ENCODE measurements around the gene HRG.
"Not testable (repeated sequence)": the region's sequence is repeated elsewhere in the genome, so short reads cannot be mapped to it uniquely, and the experiment has no call there.

Gene HRG

DNA sequence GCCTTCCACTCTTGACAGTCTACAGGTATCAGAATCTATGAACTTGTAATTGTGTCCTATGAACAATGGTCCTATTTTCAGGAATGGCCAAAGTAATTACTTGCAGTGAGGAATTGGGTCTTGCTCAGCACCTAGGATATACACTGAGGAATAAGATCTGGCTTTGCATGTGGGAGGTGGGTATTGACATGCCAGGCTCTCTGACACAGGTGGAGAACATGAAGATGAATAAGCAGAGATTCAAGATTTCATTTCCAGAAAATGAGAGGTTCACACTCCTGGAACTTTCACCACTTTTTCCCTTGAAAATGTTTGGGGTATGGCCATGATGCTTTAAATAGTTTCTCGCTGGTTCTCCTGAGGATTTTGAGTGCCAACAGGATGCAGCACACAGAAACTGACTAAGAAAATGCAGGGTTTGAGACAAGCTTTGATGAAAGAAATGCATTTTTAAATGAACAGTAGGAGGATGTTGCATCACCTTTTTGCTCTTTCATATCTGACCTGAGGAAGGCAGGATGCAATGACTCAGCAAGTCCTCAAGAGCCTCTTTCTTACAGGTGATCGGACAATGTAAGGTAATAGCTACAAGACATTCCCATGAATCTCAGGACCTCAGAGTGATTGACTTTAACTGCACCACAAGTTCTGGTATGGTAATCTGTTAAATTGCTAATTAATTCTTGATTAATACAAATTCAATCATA lies 3.7 kb downstream of the HRG start:
- TF ChIP-seq Cebpa-rat (IDR thresholded peaks at IDR 0.05): peak in 3 of 11 experiments; percentile 7 to 18 (median 11); a peak in 1 of 22 replicates
- H3K27me3 ChIP-seq: no peaks in the 10 kb centered on the region
- H3K4me2 ChIP-seq: no peak overlapping the region

DNA sequence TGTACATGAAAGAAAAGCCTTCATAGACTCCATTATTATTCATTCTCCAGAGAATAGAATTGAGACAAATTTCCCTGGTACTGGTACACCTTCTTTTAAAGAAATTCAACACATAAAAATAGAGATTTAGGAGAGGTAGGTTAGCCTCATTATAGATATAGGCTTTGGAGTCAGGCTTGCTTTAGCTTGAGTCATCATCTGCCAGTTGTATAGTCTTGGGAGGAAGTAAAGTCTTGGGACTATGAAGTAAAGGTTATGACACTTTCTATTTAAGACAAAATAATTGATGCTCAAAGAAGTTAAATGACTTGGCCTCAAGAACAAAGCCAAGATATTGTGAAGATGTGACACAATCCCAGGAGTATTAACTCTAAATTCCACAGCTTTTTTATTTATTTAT lies 4.3 kb downstream of the HRG start:
- H3K36me3 ChIP-seq: no peaks in the 10 kb centered on the region
- no peak overlapping the region for H3K4me2 ChIP-seq
- no peaks in the 10 kb centered on the region for H3K9me3 ChIP-seq (replicated peaks in 1 of 11)
- no peak overlapping the region for H3K9ac ChIP-seq
- no peak overlapping the region for H3K4me3 ChIP-seq
- no peak overlapping the region for H3K27ac ChIP-seq
- no peaks in the 10 kb centered on the region for H3K27me3 ChIP-seq
- TF ChIP-seq Cebpa-rat (IDR thresholded peaks at IDR 0.05): no peak
- H4K20me1 ChIP-seq: no peaks in the 10 kb centered on the region
- H3K4me1 ChIP-seq: no peaks in the 10 kb centered on the region

More for the DNA sequence above, 3.7 kb downstream of the HRG start:
- Histone ChIP-seq H3K9me3 (replicated peaks in 1 of 11) (no peaks in the 10 kb centered on the region), H3K36me3 (no peaks in the 10 kb centered on the region), H3K4me1 (no peaks in the 10 kb centered on the region), H3K9ac (no peak overlapping the region), H4K20me1 (no peaks in the 10 kb centered on the region), H3K27ac (no peak overlapping the region), H3K4me3 (no peak overlapping the region)

- no peak overlapping the region for H3K4me3 ChIP-seq
- no peaks in the 10 kb centered on the region for H3K27me3 ChIP-seq
- no peak for TF ChIP-seq Cebpa-rat (IDR thresholded peaks at IDR 0.05)
Measured at GRCh38 chr3:186671051-186671450, 5.2 kb downstream of the HRG start.

DNA sequence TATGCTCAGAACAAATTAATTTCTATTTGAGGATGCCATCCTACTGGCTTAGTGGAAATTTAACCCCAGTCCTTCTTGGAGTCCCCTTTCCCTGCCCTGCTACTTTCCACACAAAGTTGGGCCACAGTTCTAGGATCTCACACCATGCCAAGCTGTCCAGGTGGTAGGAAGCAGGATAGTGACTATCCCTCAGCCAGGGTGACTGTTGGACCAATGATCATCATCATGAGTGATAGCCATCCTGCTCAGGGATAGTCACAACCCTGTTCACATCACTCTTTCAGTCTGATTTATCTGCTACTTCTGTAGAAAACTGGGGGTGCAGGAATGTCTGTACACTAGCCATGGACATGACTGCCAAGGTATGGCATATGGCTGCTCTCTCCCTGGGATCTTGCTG lies 12.8 kb downstream of the HRG start:
- no peak overlapping the region for H3K9ac ChIP-seq
- no peaks in the 10 kb centered on the region for H3K36me3 ChIP-seq
- H3K4me3 ChIP-seq: no peak overlapping the region
- H3K4me1 ChIP-seq: no peaks in the 10 kb centered on the region
- H3K9me3 ChIP-seq (replicated peaks in 1 of 11): 0 out of 22 replicates have a peak, but pooled peaks cover 0 to 3% (median 0%) of the 10 kb centered on the region in 11 experiments
- H4K20me1 ChIP-seq: no peaks in the 10 kb centered on the region
- no peaks in the 10 kb centered on the region for H3K27me3 ChIP-seq
- H3K27ac ChIP-seq: no peak overlapping the region
- TF ChIP-seq Cebpa-rat (IDR thresholded peaks at IDR 0.05): no peak
- no peak overlapping the region for H3K4me2 ChIP-seq

More at GRCh38 chr3:186671051-186671450, 5.2 kb downstream of the HRG start:
- Histone ChIP-seq H3K9ac (no peak overlapping the region), H3K36me3 (no peaks in the 10 kb centered on the region), H4K20me1 (no peaks in the 10 kb centered on the region), H3K9me3 (replicated peaks in 1 of 11) (no peaks in the 10 kb centered on the region), H3K27ac (no peak overlapping the region), H3K4me1 (no peaks in the 10 kb centered on the region), H3K4me2 (no peak overlapping the region)

DNA sequence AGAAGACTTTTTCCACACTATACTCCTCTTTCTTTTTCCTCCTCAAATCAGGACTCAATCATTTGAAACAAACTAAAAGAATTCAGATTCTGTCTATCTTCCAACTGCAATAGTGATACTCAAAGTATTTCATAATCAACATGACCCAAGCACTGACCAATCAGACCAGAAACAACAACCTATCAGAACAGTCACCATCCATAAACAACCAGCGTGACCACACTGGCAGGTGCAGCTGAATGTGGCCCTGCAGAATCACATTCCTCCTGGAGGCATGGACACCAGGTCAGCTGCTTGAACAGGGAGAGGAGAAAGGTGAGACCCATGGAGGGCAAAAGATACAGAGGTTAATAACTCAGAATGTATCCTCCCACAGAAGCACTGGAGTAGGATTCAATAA lies 13.3 kb downstream of the HRG start:
- no peak overlapping the region for H3K4me3 ChIP-seq
- H3K4me1 ChIP-seq: no peaks in the 10 kb centered on the region
- H3K27me3 ChIP-seq: no peaks in the 10 kb centered on the region
- 0 out of 22 replicates have a peak, but pooled peaks cover 0 to 5% (median 1%) of the 10 kb centered on the region in 11 experiments for H3K9me3 ChIP-seq (replicated peaks in 1 of 11)
- no peaks in the 10 kb centered on the region for H3K36me3 ChIP-seq
- no peak overlapping the region for H3K9ac ChIP-seq
- no peak for TF ChIP-seq Cebpa-rat (IDR thresholded peaks at IDR 0.05)
- H3K27ac ChIP-seq: no peak overlapping the region
- no peak overlapping the region for H3K4me2 ChIP-seq
- H4K20me1 ChIP-seq: no peaks in the 10 kb centered on the region

GRCh38 chr3:186680869-186681268 lies 15.1 kb downstream of the HRG start:
- no peak for TF ChIP-seq Cebpa-rat (IDR thresholded peaks at IDR 0.05)
- no peaks in the 10 kb centered on the region for H3K4me1 ChIP-seq
- no peaks in the 10 kb centered on the region for H3K27me3 ChIP-seq
- H3K4me3 ChIP-seq: no peak overlapping the region
- H4K20me1 ChIP-seq: no peaks in the 10 kb centered on the region
- H3K9me3 ChIP-seq (replicated peaks in 1 of 11): peaks cover 10 to 22% (median 15%) of the 10 kb centered on the region in 11 experiments; a peak in 20 of 22 replicates
- no peak overlapping the region for H3K9ac ChIP-seq
- H3K27ac ChIP-seq: no peak overlapping the region
- no peaks in the 10 kb centered on the region for H3K36me3 ChIP-seq
- H3K4me2 ChIP-seq: no peak overlapping the region; a peak in 1 of 22 replicates

DNA sequence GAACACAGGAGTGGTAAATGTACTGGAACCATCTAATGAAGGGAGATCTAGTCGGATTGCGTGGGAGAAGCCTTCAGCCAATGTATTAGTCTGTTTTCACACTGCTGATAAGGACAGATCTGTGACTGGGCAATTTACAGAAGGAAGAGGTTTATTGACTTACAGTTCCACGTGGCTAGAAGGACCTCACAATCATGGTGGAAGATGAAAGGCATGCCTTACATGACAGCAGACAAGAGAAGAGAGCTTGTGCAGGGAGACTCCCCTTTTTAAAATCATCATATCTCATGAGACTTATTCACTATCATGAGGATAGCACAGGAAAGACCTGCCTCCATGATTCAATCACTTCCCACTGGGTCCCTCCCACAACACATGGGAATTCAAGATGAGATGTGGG lies 17.0 kb downstream of the HRG start:
- H3K9me3 ChIP-seq (replicated peaks in 1 of 11): peaks cover 11 to 25% (median 18%) of the 10 kb centered on the region in 11 experiments; a peak in 20 of 22 replicates
- no peak overlapping the region for H3K4me2 ChIP-seq
- H4K20me1 ChIP-seq: no peaks in the 10 kb centered on the region
- TF ChIP-seq Cebpa-rat (IDR thresholded peaks at IDR 0.05): no peak
- H3K27me3 ChIP-seq: no peaks in the 10 kb centered on the region
- no peak overlapping the region for H3K4me3 ChIP-seq
- no peak overlapping the region for H3K9ac ChIP-seq
- no peaks in the 10 kb centered on the region for H3K4me1 ChIP-seq
- H3K27ac ChIP-seq: no peak overlapping the region
- H3K36me3 ChIP-seq: no peaks in the 10 kb centered on the region

DNA sequence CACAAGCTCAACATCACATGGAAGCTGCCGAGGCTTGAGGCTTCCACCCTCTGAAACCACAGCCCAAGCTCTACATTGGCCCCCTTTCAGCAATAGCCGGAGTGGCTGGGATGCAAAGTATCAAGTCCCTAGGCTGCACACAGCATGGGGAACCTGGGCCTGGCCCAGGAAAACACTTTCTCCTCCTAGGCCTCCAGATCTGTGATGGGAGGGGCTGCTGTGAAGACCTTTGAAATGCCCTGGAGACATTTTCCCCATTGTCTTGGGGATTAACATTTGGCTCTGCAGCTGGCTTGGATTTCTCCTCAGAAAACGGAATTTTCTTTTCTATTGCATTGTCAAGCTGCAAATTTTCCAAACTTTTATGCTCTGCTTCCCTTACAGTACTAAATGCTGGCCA lies 18.2 kb downstream of the HRG start:
- Histone ChIP-seq H3K4me2 (no peak overlapping the region), H4K20me1 (no peaks in the 10 kb centered on the region), H3K4me3 (no peak overlapping the region), H3K9ac (no peak overlapping the region), H3K4me1 (no peaks in the 10 kb centered on the region), H3K36me3 (no peaks in the 10 kb centered on the region), H3K9me3 (replicated peaks in 1 of 11) (peaks cover 11 to 25% (median 18%) of the 10 kb centered on the region in 11 experiments; a peak in 20 of 22 replicates), H3K27ac (no peak overlapping the region), H3K27me3 (no peaks in the 10 kb centered on the region)
- no peak for TF ChIP-seq Cebpa-rat (IDR thresholded peaks at IDR 0.05)

- H3K4me3 ChIP-seq, H4K20me1 ChIP-seq, H3K27me3 ChIP-seq, H3K4me1 ChIP-seq, H3K9ac ChIP-seq, H3K36me3 ChIP-seq, H3K4me2 ChIP-seq, H3K27ac ChIP-seq: not testable (repeated sequence)
- peaks cover 11 to 25% (median 18%) of the 10 kb centered on the region in 11 experiments; a peak in 20 of 22 replicates for H3K9me3 ChIP-seq (replicated peaks in 1 of 11)
Measured at GRCh38 chr3:186686475-186686874, 20.7 kb downstream of the HRG start.

- no peak for TF ChIP-seq Cebpa-rat (IDR thresholded peaks at IDR 0.05)
- H3K4me1 ChIP-seq: no peaks in the 10 kb centered on the region
- H3K36me3 ChIP-seq: no peaks in the 10 kb centered on the region
- peaks cover 11 to 25% (median 18%) of the 10 kb centered on the region in 11 experiments; a peak in 20 of 22 replicates for H3K9me3 ChIP-seq (replicated peaks in 1 of 11)
- no peak overlapping the region for H3K9ac ChIP-seq
- H4K20me1 ChIP-seq: no peaks in the 10 kb centered on the region
- no peak overlapping the region for H3K4me2 ChIP-seq
- H3K27ac ChIP-seq: no peak overlapping the region
- no peaks in the 10 kb centered on the region for H3K27me3 ChIP-seq
- no peak overlapping the region for H3K4me3 ChIP-seq
Measured at GRCh38 chr3:186687120-186687651, 21.4 kb downstream of the HRG start.

- H3K36me3 ChIP-seq, H3K4me3 ChIP-seq, H3K27me3 ChIP-seq: not testable (repeated sequence)
Measured at GRCh38 chr3:186690304-186690703, 24.5 kb downstream of the HRG start.

More at GRCh38 chr3:186690304-186690703, 24.5 kb downstream of the HRG start:
- not testable (repeated sequence) for H3K4me1 ChIP-seq; H4K20me1 ChIP-seq; H3K4me2 ChIP-seq; H3K9me3 ChIP-seq (replicated peaks in 1 of 11); H3K9ac ChIP-seq; H3K27ac ChIP-seq
